K562 (cell line): Measurements from ENCODE around the gene ABI3BP. TPM values are rescaled to one million over a fixed set of nuclear protein-coding genes. Genes with fewer than 3 reads are reported as not detected.

ENCODE experiments used
- ATAC-seq: fragments of 200-7000 bp; cut with Tn5 transposase; 3 replicates; pipeline ENCODE4 v1.9.1; 2020; ENCODE audit warnings: moderate library complexity
- BruUV-seq: library from RNA; stranded (reverse); fragments of 400-500 nt; replicated peaks from 2 replicates; lab custom pipeline; 2021; lab: Mats Ljungman, UMichigan
- CTCF ChIA-PET: fragments of 300-600 bp; formaldehyde crosslinking; extraction: SDS; loops from one replicate; lab custom pipeline; 2021; ENCODE audit warnings: low intra/inter-chr PET ratio; lab: Yijun Ruan, JAX
- POLR2A ChIA-PET: fragments of 300-600, 350-650 bp; sonication (Branson Sonifier 250); formaldehyde crosslinking; extraction: SDS; loops from one replicate; lab custom pipeline; 2021; ENCODE audit warnings: antibody characterized with exemption, inconsistent platforms; lab: Yijun Ruan, JAX
- DNase-seq, 4 experiments: peaks; one replicate each; pipeline versions ENCODE4 v3.0.0 to v3.0.0-alpha.2; 2011 to 2018; ENCODE audit warnings: low spot score in 3 of 4, mixed read lengths in 3 of 4; ENCODE audit errors: extremely low read depth in 1 of 4
- FAIRE-seq: peaks from 2 replicates; lab custom pipeline; 2011; peaks lifted over from hg19 to GRCh38; lab: Jason Lieb, UNC
- H2AFZ ChIP-seq: 2 replicates; pipeline ENCODE4 v1.6.0; 2011; ENCODE audit warnings: low read depth, low read length, control low read depth, inconsistent platforms
- H3K27ac ChIP-seq: fragments of 200-600 bp; 3 replicates; pipeline ENCODE4 v1.8.0; 2011; ENCODE audit warnings: low read depth, mild to moderate bottlenecking, control low read depth, inconsistent platforms, low read length, moderate library complexity, mixed read lengths; ENCODE audit errors: extremely low read depth
- H3K27me3 ChIP-seq, 2 experiments: fragments of 300-600 bp in 1 of 2; 2 replicates in 1 of 2; 3 replicates in 1 of 2; pipeline versions ENCODE4 v1.6.0 to v1.8.0; 2011; ENCODE audit warnings: inconsistent platforms in 2 of 2, low read length in 2 of 2, mild to moderate bottlenecking in 1 of 2, mixed read lengths in 1 of 2, moderate library complexity in 1 of 2; ENCODE audit not compliant: control insufficient read depth in 2 of 2, insufficient read depth in 2 of 2
- H3K36me3 ChIP-seq: fragments of 300-600 bp; 3 replicates; pipeline ENCODE4 v1.8.0; 2011; ENCODE audit warnings: mild to moderate bottlenecking, low read length, inconsistent platforms; ENCODE audit not compliant: control insufficient read depth, insufficient read depth
- H3K4me1 ChIP-seq, 2 experiments: fragments of 200-600 bp in 1 of 2; replicated peaks in 1 of 2; 2 replicates in 1 of 2; 3 replicates in 1 of 2; pipeline versions ENCODE4 v1.5.1 to v1.8.0; 2011; ENCODE audit warnings: inconsistent platforms in 2 of 2, low read length in 2 of 2, mild to moderate bottlenecking in 1 of 2, mixed read lengths in 1 of 2, moderate library complexity in 1 of 2; ENCODE audit not compliant: control insufficient read depth in 2 of 2, insufficient read depth in 2 of 2
- H3K4me2 ChIP-seq: 2 replicates; pipeline ENCODE4 v1.6.1; 2011; ENCODE audit warnings: low read length, control low read depth, inconsistent platforms, mixed read lengths; ENCODE audit not compliant: insufficient read depth
- H3K4me3 ChIP-seq: fragments of 200-600 bp; sonication (generic), shearing (Covaris generic); 2 replicates; pipeline ENCODE4 v1.5.1; 2016; ENCODE audit warnings: control low read depth, inconsistent platforms
- H3K79me2 ChIP-seq: fragments of 200-600 bp; 3 replicates; pipeline ENCODE4 v1.8.0; 2011; ENCODE audit warnings: low read length, inconsistent platforms; ENCODE audit not compliant: control insufficient read depth, insufficient read depth
- H3K9ac ChIP-seq, 2 experiments: 2 replicates each; pipeline versions ENCODE4 v1.6.0 to v1.6.1; 2011; ENCODE audit warnings: low read depth in 2 of 2, low read length in 2 of 2, control low read depth in 1 of 2, inconsistent platforms in 1 of 2, mild to moderate bottlenecking in 1 of 2, mixed read lengths in 1 of 2; ENCODE audit not compliant: insufficient read depth in 1 of 2
- H3K9me1 ChIP-seq: one replicate; pipeline ENCODE4 v1.6.0; 2011; ENCODE audit warnings: inconsistent platforms, mild to moderate bottlenecking, low read length, moderate library complexity; ENCODE audit not compliant: control insufficient read depth, insufficient read depth
- H3K9me3 ChIP-seq: replicated peaks from 2 replicates; pipeline ENCODE4 v1.5.1; 2011; ENCODE audit warnings: low read depth, low read length, inconsistent platforms; ENCODE audit not compliant: control insufficient read depth, insufficient read depth
- H4K20me1 ChIP-seq: replicated peaks from 2 replicates; pipeline ENCODE4 v1.6.1; 2011; ENCODE audit warnings: low read length, inconsistent platforms, mixed read lengths; ENCODE audit not compliant: control insufficient read depth, insufficient read depth
- CC2D1A ChIP-seq: fragments of 450-650 bp; IDR thresholded peaks from 2 replicates; pipeline ENCODE4 v1.6.1; 2017; ENCODE audit warnings: mild to moderate bottlenecking
- CXXC5 ChIP-seq: fragments of 250-450 bp; sonication (Bioruptor Pico); IDR thresholded peaks from 2 replicates; pipeline ENCODE4 v1.8.0; 2022; ENCODE audit warnings: inconsistent platforms, mild to moderate bottlenecking, moderate library complexity
- EWSR1 ChIP-seq: fragments of 450-650 bp; IDR thresholded peaks from 2 replicates; pipeline ENCODE4 v1.6.1; 2018; ENCODE audit warnings: borderline replicate concordance, mild to moderate bottlenecking, low read depth, moderate library complexity; ENCODE audit not compliant: partially characterized antibody
- WGBS: fragments of 100-300 bp; shearing (Covaris generic); methylation state at CpG from one replicate; pipeline ENCODE4 v1.1.6; 2016; ENCODE audit warnings: low coverage, mixed read lengths; ENCODE audit not compliant: insufficient coverage; ENCODE audit errors: missing lambda C conversion rate; 5-methylcytosine and 5-hydroxymethylcytosine counted together
- in situ Hi-C: fragments of 300-500 bp; cut with MboI; formaldehyde crosslinking; loops from 4 replicates; pipeline ENCODE4 v1.15.0; 2018; ENCODE audit warnings: inconsistent platforms, mixed read lengths
- intact Hi-C: fragments of 100-400 bp; cut with micrococcal nuclease; formaldehyde crosslinking; loops from 2 replicates; pipeline ENCODE4 v1.14.2; 2022
- polyA plus RNA-seq, 8 experiments: library from polyadenylated mRNA; depleted of rRNA in 4 of 8; stranded (reverse) in 5 of 8; unstranded in 3 of 8; fragments of >200 nt; fragmentation: Nextera tagmentation in 2 of 8; fragmentation: Illumina TruSeq in 1 of 8; extraction: Ambion mirVana in 2 of 8; extraction: Trizol in 1 of 8; gene quantifications; 2 replicates each; pipeline versions ENCODE4 v1.2.1 to v1.2.3, GENCODE V29; 2011 to 2014; ENCODE audit warnings: inconsistent platforms in 1 of 8, missing spikeins in 1 of 8
- total RNA-seq, 7 experiments: library from RNA; depleted of rRNA in 6 of 7; stranded (reverse); fragments of >200 nt in 6 of 7; fragmentation: Illumina TruSeq in 2 of 7; extraction: Trizol in 2 of 7; gene quantifications; 2 replicates each; pipeline versions ENCODE4 v1.2.1 to v1.2.3, GENCODE V29; 2011 to 2021; ENCODE audit warnings: low replicate concordance in 1 of 7

The ABI3BP gene
- total and polyA plus RNA-seq, 9 of the 15 experiments (the other 6 are each of a cell fraction or from before 2014, with no cell fraction given) = 0.01 to 0.24 (median 0.06) TPM; not detected in 5

- Histone ChIP-seq H2AFZ (no peak overlapping the region), H3K36me3 (no peaks in the 10 kb centered on the region), H3K4me2 (no peak overlapping the region), H3K9ac (no peak overlapping the region), H3K9me1 (no peaks in the 10 kb centered on the region), H3K4me3 (no peak overlapping the region), H3K27me3 (peaks cover 0 to 4% of the 10 kb centered on the region in 2 experiments; a peak in 2 of 5 replicates), H3K27ac (no peak overlapping the region), H3K79me2 (no peaks in the 10 kb centered on the region), H3K9me3 (no peaks in the 10 kb centered on the region), H4K20me1 (no peaks in the 10 kb centered on the region), H3K4me1 (no peaks in the 10 kb centered on the region)
- FAIRE-seq (no peak), ATAC-seq (no peak), DNase-seq (no peak)
- in situ Hi-C loops (no loop called here), intact Hi-C loops (no loop called here)
- ChIA-PET POLR2A (no interaction called here), CTCF (no interaction called here)
- no TSS peak for BruUV-seq
- no peak for TF ChIP-seq EWSR1
Measured at GRCh38 chr3:100984308-100984707, 8.9 kb downstream of the ABI3BP start.

GRCh38 chr3:100982710-100983109 is 10.5 kb downstream of the ABI3BP start:
- no peak overlapping the region for H3K27ac ChIP-seq
- ChIA-PET CTCF (no interaction called here), POLR2A (no interaction called here)
- H3K79me2 ChIP-seq = no peaks in the 10 kb centered on the region
- no TSS peak for BruUV-seq
- no peaks in the 10 kb centered on the region for H3K9me3 ChIP-seq
- H3K36me3 ChIP-seq = no peaks in the 10 kb centered on the region
- in situ Hi-C loops = no loop called here
- WGBS = 0% methylated on average over 4 of the region's 4 CpGs
- H3K9me1 ChIP-seq = no peaks in the 10 kb centered on the region
- no peaks in the 10 kb centered on the region for H4K20me1 ChIP-seq
- no peak overlapping the region for H3K4me3 ChIP-seq
- intact Hi-C loops = no loop called here
- peaks cover 0 to 4% of the 10 kb centered on the region in 2 experiments; a peak in 2 of 5 replicates for H3K27me3 ChIP-seq
- no peak overlapping the region for H3K4me2 ChIP-seq
- no peak for ATAC-seq
- TF ChIP-seq CXXC5 (no peak), CC2D1A (no peak)
- H2AFZ ChIP-seq = peak overlapping the region; percentile 16; the same call in 1 of the 2 replicates
- DNase-seq = no peak
- H3K4me1 ChIP-seq = no peaks in the 10 kb centered on the region
- no peak overlapping the region for H3K9ac ChIP-seq
- FAIRE-seq = no peak
